Natural killer cell treated with Interleukin-12 subunit alpha and Interleukin-12 subunit beta and Interleukin-15 and Interleukin-18, amount 100 ng/mL, for 72 hours (primary cell): ENCODE data around the gene CHCHD6. TPM values are rescaled to one million over a fixed set of nuclear protein-coding genes. Genes with fewer than 3 reads are reported as not detected.

Experiments
- ATAC-seq, 2 donors: fragments of 150-1000 bp; cut with Tn5 transposase in 1 of 2; sonication (Bioruptor Pico), chemical (Tn5 transposase) in 1 of 2; 2 replicates each; pipeline ENCODE4 v1.10.0; 2021
- DNase-seq: peaks from one replicate; pipeline ENCODE4 v3.0.0; 2022; ENCODE audit warnings: low spot score
- H3K27ac Mint-ChIP-seq, 2 donors: 1 replicate in 1 of 2; 2 replicates in 1 of 2; pipeline ENCODE4 v1.8.0; 2022; ENCODE audit warnings: mixed read lengths in 2 of 2, mild to moderate bottlenecking in 1 of 2, moderate library complexity in 1 of 2
- H3K27me3 Mint-ChIP-seq, 2 donors: 1 replicate in 1 of 2; 2 replicates in 1 of 2; pipeline ENCODE4 v1.8.0; 2022; ENCODE audit warnings: mixed read lengths in 2 of 2
- H3K36me3 Mint-ChIP-seq: one replicate; pipeline ENCODE4 v1.8.0; 2022; ENCODE audit warnings: mixed read lengths
- H3K4me1 Mint-ChIP-seq, 2 donors: 1 replicate in 1 of 2; 2 replicates in 1 of 2; pipeline ENCODE4 v1.8.0; 2022; ENCODE audit warnings: low read depth in 2 of 2, mixed read lengths in 2 of 2, mild to moderate bottlenecking in 1 of 2
- H3K4me3 Mint-ChIP-seq: one replicate; pipeline ENCODE4 v1.8.0; 2022; ENCODE audit warnings: mixed read lengths
- H3K9me3 Mint-ChIP-seq: 2 replicates; pipeline ENCODE4 v1.8.0; 2022; ENCODE audit warnings: mixed read lengths
- total RNA-seq, 2 donors: library from RNA; stranded (reverse); gene quantifications; one replicate each; pipeline ENCODE4 v1.2.3, GENCODE V29; 2022

CHCHD6 gene
- total RNA-seq, 2 donors from 2014 or later: 8.0 to 13.3 TPM

DNA sequence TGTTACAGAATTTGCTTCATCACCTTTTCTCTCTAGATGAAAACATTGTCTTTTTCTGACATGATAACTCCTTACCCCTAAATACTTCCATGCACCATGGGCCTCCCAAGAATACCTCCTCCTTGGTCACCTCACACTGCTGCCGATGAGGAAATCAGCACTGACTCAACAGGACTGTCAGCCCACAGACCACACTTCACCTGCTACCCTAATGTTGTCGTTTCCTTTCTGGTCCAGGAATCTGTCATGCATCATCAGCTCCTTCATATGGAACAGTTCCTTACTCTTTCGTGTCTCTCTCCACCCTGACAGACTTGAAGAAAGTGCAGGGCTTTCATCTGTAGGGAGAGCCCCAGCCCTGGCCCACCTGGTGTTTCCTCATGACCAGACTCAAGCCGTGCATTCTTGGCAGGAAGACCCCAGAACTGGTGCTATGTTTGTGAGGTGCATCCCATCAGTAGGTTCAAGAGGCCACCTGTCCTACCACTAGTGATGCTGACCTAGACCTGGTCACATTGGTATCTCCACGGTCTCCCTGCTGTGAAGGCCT, 237.8 kb downstream of the CHCHD6 start:
- H3K27ac Mint-ChIP-seq: no peak overlapping the region
- peak; percentile 15 for DNase-seq
- no peaks in the 10 kb centered on the region for H3K9me3 Mint-ChIP-seq

DNA sequence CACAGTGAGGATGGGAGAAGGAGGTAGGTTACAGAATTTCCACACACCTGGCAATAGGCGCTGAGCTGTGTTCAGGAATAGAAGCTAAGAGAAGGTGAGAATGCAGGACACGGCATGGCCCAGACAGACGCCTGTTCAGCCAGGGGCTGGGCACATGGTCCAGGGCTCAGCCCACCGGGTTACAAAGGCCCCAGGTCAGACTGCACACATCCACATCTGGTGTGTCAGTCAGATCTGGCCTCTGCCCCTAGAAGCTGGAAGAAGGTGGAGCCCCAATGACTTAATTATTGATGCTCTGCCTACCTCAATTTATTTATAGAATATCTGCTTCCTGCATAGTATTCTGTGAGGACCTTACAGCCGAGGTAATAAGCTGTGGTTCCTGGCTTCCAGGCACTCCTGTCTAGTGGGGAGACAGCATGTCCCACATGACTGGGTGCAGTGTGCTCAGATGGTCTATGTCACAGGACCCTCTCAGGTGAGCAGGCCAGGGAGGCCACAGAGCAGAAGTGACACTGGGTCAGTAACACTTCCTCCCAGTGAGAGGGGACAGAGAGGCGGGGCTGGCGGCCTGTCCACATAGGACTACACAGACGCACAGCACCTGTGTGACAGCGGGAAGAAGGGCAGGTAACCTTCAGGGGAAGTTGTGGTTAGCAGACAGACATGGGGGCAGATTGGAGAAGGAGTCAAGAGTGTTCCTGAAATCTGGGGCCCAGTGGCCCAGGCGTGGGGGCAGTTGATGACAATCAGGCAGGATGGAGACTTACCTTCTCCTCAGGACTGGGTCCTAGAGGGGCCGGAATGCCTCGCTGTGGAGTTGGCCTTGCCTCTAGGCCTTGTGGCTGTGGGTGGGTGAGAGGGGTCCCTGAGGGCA, 240.3 kb downstream of the CHCHD6 start:
- Mint-ChIP-seq H3K4me3 (no peak overlapping the region), H3K4me1 (peaks cover 9% of the 10 kb centered on the region in 2 donors), H3K9me3 (no peaks in the 10 kb centered on the region), H3K27me3 (peaks cover 0 to 6% of the 10 kb centered on the region in 2 donors), H3K27ac (no peak overlapping the region), H3K36me3 (no peaks in the 10 kb centered on the region)
- DNase-seq (no peak), ATAC-seq (peak in 1 of 2 donors; percentile 17)

More for the DNA sequence above, 237.8 kb downstream of the CHCHD6 start:
- H3K4me3 Mint-ChIP-seq: no peak overlapping the region
- peaks cover 7 to 9% of the 10 kb centered on the region in 2 donors for H3K4me1 Mint-ChIP-seq
- peaks cover 0 to 16% of the 10 kb centered on the region in 2 donors for H3K27me3 Mint-ChIP-seq
- H3K36me3 Mint-ChIP-seq: no peaks in the 10 kb centered on the region
- no peak for ATAC-seq

DNA sequence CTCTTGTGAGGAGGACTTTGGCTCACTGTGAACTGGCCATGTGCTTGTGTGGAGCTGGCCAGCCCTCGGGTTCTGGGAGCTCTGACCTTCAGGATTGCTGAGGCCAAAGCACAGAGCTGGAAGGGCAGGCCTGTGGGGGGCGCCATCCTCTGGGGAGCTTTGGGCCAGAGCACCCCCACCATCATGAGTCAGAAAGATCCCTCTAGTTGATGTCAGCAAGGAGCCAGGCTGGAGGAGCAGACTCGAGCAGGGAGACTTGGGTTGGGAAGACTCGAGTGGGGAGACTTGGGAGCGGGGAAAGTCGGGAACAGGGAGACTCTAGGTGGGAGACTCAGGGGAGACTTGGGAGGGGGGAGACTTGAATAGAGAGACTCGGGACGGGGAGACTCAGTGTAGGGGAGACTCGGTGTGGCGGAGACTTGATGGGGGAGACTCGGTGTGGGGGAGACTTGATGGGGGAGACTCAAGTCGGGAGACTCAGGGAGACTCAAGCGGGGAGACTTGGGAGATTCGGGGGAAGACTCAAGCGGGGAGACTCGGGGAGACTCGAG, 241.2 kb downstream of the CHCHD6 start:
- Mint-ChIP-seq H3K36me3 (no peaks in the 10 kb centered on the region), H3K9me3 (no peaks in the 10 kb centered on the region), H3K4me3 (no peak overlapping the region), H3K4me1 (peaks cover 9% of the 10 kb centered on the region in 2 donors), H3K27ac (no peak overlapping the region), H3K27me3 (peaks cover 0 to 6% of the 10 kb centered on the region in 2 donors)
- no peak for ATAC-seq
- no peak for DNase-seq

DNA sequence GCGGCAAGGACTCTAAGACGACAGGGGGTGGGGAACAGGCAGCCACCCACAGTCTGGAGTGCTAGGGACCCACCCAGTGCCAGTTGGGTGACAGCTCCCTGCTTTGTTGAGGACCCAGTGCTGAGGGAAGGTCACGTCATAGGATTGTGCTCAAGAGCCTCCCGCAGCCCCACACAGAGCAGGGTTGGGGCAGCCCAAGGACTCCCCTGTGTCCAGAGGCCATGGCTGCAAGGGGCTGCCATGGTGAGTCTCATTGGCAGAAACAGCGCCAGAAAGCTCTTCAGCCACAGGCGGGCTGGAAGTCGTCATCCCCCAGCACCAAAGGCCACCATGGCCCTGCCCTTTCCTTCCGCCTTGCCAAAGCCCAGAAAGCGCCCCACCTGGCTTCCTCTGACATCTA, 241.9 kb downstream of the CHCHD6 start:
- Mint-ChIP-seq H3K27me3 (peaks cover 0 to 6% of the 10 kb centered on the region in 2 donors), H3K9me3 (no peaks in the 10 kb centered on the region), H3K27ac (no peak overlapping the region), H3K36me3 (no peaks in the 10 kb centered on the region), H3K4me3 (no peak overlapping the region), H3K4me1 (peaks cover 9% of the 10 kb centered on the region in 2 donors)
- ATAC-seq (peak in 1 of 2 donors; percentile 50), DNase-seq (no peak)

DNA sequence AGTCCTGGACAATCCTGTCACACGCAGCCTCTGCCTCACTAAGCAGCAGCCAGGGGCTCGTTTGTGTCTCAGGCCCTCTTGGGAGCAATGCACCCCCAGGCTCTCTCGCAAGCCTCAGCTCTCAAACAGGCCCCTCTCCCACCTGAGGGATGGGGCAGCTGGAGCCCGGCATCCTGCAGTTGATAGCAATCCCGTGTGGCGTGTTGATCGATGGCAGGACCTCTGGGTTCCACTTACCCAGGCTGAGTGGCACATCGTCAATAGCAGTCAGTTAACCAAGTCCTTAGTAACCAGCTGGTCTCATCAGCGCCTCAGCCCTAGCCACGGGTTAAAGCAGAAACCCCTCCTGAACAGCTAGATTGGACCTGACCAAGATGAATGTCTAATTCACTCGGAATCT, 242.4 kb downstream of the CHCHD6 start:
- peaks cover 0 to 6% of the 10 kb centered on the region in 2 donors for H3K27me3 Mint-ChIP-seq

DNA sequence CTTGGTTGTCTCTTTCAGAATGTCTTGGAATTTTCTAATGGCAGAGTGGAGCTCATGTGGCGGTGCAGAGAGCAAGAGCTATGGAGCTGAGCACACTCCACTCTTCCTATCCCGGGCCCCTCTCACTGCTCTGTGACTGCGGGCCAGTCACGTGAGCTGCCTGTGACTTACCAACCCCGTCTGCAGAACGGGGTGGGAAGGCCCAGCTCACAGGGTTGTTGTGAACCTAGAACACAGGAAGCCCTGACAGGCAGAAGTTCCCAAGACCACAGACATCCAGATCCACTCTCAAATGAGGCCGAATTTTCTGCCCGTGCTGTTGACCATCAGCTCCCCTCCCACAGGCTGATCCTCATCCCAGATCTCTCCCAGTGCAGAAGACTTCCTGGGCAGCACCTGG, 243.4 kb downstream of the CHCHD6 start:
- Mint-ChIP-seq H3K4me1 (peaks cover 5 to 9% of the 10 kb centered on the region in 2 donors), H3K9me3 (no peaks in the 10 kb centered on the region), H3K27ac (no peak overlapping the region), H3K27me3 (peaks cover 0 to 6% of the 10 kb centered on the region in 2 donors), H3K4me3 (no peak overlapping the region), H3K36me3 (no peaks in the 10 kb centered on the region)
- DNase-seq: no peak
- ATAC-seq: peak in 1 of 2 donors; percentile 7

More for the DNA sequence above, 242.4 kb downstream of the CHCHD6 start:
- Mint-ChIP-seq H3K4me3 (no peak overlapping the region), H3K36me3 (no peaks in the 10 kb centered on the region), H3K9me3 (no peaks in the 10 kb centered on the region), H3K4me1 (peaks cover 9% of the 10 kb centered on the region in 2 donors), H3K27ac (no peak overlapping the region)
- DNase-seq (no peak), ATAC-seq (no peak)

DNA sequence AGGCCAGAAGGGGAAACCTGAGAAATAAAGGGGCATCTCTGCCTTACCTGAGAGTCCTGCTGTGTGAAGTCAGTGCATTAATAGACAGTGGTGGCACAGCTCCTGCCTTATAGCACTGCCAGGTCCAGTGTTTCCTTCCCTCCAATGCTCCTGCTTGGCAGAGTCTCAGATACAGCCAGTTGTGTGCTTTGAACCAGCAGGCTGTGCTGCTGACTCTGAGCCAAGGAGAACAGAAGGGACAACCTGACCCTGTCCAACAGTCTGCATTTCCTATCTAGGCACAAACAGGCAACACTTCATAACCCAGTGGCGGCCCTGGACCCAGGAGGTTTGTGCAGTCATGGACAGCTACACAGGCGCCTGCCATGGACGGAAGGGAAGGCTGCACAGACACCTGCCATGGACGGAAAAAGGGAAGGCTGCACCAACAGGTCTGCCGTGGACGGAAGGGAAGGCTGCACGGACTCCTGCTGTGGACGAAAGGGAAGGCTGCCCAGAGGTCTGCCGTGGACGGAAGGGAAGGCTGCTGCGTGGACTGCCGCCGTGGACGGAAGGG, 245.0 kb downstream of the CHCHD6 start:
- H3K4me3 Mint-ChIP-seq: no peak overlapping the region
- H3K4me1 Mint-ChIP-seq: peaks cover 2 to 9% of the 10 kb centered on the region in 2 donors
- no peak overlapping the region for H3K27ac Mint-ChIP-seq
- H3K27me3 Mint-ChIP-seq: peaks cover 0 to 3% of the 10 kb centered on the region in 2 donors
- H3K9me3 Mint-ChIP-seq: no peaks in the 10 kb centered on the region
- no peaks in the 10 kb centered on the region for H3K36me3 Mint-ChIP-seq
- DNase-seq: no peak
- no peak for ATAC-seq

DNA sequence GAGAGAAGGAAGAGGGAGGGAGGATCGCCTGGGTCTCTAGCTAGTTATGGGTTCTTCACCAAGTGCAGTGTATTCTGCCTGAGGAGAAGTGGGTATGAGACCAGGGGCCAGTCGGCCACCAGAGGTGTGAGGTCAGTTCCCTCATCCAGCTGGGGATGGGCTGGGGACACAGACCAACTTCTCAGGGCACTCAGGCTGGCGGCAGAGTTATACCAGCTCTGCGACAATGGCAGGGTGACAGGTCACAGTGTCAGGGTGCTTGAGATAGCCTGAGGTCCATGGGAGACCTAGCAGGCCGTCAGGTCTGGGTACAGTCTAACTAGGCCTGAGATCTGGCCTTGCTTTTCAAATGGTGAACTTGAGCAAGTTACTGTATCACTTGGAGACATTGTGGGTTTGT, 247.5 kb downstream of the CHCHD6 start:
- Mint-ChIP-seq H3K9me3 (no peaks in the 10 kb centered on the region), H3K36me3 (no peaks in the 10 kb centered on the region), H3K27ac (no peak overlapping the region), H3K4me1 (peaks cover 0 to 2% of the 10 kb centered on the region in 2 donors), H3K4me3 (no peak overlapping the region), H3K27me3 (no peaks in the 10 kb centered on the region)
- ATAC-seq: no peak
- peak; percentile 15 for DNase-seq

DNA sequence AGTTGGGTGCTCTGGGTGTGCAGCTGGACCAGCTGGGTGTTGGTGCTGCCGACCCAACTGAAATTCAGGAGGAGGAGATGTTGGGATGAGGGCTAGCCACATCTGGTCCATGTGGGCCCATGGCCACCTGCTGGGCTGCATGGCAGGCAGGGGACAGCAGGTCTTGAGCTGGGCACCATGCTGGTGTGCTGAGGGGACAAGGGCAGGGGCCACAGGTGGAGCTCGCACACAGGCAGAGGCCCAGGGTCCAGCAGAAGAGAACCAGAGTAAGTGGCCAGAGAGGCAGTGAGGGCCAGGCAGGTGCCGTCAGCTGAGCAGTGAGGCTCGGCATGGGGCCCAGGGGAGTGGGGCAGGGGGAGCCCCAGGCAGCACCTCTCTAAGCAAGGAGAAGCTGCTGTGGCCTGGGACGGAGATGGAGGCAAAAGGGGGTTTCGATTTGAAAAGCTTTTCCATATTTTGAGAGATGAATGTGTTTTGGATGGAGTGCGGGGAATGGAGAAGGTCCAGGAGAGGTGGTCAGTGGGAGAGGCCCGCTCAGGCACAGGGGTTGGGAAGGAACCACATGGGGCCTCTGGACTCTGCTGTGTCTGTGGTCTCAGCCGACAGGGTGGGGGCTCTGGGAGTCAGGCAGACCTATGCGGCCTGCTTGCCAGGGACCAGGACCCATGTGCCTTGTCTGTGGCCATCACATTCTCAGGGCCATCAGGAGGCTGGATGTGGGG, 248.4 kb downstream of the CHCHD6 start:
- Mint-ChIP-seq H3K9me3 (no peaks in the 10 kb centered on the region), H3K4me3 (no peak overlapping the region), H3K4me1 (no peaks in the 10 kb centered on the region), H3K27me3 (no peaks in the 10 kb centered on the region), H3K27ac (no peak overlapping the region), H3K36me3 (no peaks in the 10 kb centered on the region)
- peak; percentile 35 for DNase-seq
- ATAC-seq: no peak

DNA sequence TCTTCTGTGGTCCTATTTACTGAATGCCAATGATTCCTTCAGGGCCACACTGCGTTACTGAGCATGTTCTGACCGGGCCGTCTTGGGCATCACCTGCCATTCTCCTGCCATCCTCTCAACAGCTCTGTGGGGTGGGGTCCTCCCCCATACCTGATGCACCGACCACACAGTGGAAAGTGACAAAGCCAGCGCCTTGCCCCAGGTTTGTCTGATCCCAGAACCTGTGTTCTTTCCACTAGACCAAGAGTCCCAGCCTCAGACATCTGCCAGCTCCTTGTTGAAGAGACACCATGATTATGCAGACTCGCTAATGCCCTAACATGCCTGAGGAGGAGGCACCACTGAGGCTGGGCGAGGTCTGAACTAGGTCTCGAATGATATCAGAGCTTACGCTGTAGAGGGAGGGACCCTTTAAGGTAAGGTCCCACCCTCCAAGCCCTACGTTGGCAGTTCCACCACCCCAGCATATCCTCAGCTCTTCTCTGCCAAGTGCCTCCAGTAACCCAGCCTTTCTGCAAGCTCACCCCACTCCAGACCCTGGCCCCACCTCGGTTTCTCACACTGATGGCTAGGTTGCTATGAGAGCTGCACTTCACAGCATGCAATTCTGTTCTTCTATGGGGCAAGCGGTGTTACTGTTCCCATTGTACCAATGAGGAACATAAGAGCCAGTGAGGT, 249.1 kb downstream of the CHCHD6 start:
- ATAC-seq (no peak), DNase-seq (peak; percentile 61)
- Mint-ChIP-seq H3K9me3 (no peaks in the 10 kb centered on the region), H3K27ac (no peak overlapping the region), H3K4me3 (no peak overlapping the region), H3K36me3 (no peaks in the 10 kb centered on the region), H3K4me1 (no peaks in the 10 kb centered on the region), H3K27me3 (no peaks in the 10 kb centered on the region)

DNA sequence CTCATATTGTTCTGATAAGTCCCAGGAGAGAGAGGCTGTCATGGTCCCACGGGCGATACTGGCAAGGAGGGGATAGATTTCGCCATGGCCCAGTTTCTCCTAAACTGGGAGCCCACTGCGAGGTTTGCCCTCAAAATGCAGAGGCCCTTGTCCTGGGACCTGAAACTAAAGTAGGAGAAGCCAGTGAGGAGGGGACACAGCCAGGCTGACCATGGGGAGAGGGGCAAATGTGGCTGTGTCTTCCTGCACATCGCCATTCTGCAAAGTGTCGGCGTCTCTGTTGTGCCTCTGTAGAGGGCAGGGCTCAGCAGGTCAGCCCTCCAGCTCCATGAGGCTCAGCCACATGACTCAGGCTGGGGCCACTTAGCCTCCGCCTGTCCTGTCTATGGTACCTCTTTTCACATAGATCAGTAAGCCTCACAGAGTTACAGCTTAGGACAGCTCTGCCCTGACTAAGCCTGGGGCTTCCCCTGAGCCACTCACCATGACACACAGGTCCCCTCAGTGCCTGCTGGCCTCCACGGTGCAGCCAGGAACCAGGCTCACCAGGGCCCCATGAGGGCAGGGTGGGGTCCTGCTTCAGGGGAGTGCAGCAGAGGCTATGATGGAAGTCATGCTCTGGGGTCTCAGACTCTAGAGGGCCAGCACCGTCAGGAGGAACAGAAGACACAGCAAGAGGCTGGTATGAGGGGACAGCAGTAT, 250.3 kb downstream of the CHCHD6 start:
- no peaks in the 10 kb centered on the region for H3K27me3 Mint-ChIP-seq
- H3K36me3 Mint-ChIP-seq: no peaks in the 10 kb centered on the region
- DNase-seq (no peak), ATAC-seq (peak; percentile 48 to 55)
- H3K27ac Mint-ChIP-seq: no peak overlapping the region
- no peak overlapping the region for H3K4me3 Mint-ChIP-seq
- H3K9me3 Mint-ChIP-seq: no peaks in the 10 kb centered on the region
- no peaks in the 10 kb centered on the region for H3K4me1 Mint-ChIP-seq

DNA sequence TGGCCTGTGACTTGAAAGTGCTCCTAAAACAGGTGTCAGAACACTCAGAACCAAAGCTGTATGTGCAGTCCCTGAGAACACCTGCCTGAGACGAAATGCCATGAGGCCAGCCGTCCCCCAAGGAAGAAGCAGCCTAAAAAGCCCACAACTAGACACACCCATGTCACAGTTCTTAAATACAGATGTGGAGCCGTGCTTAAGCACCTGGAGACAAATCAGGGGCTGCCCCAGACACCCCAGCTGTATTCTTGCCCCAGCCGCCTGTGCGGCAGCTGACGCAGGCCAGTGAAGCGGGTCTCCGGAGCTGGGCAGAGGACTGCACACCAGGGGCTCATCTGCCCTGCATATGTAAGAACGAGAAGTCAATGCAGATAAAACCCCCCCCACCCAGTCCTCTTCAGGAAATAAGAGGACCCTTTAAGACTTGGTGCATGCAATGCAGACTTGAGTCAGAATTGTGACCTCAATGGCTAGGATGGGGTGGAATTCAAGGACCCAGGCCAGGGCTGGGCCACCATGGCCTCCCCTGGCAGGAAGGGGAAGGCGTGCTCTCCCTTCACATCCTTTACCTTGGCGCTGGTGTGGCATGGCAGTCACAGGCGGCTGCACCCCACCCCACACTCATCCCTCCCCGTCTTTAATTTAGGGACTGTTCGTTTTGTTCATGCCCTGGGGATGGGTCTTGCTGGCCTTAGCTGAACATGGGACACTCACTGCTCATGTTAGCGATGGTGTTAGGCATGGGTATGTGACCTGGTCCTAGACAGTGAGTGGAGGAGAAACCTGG, 251.2 kb downstream of the CHCHD6 start:
- H3K4me3 Mint-ChIP-seq: no peak overlapping the region
- ATAC-seq: no peak
- H3K9me3 Mint-ChIP-seq: no peaks in the 10 kb centered on the region
- no peaks in the 10 kb centered on the region for H3K27me3 Mint-ChIP-seq
- H3K4me1 Mint-ChIP-seq: no peaks in the 10 kb centered on the region
- DNase-seq: no peak
- no peaks in the 10 kb centered on the region for H3K36me3 Mint-ChIP-seq
- H3K27ac Mint-ChIP-seq: no peak overlapping the region
